Activated B cell treated with CpG ODN at 0.5 μM for 24 hours (primary cell): ENCODE measurements around the gene CRYGA. TPM values are rescaled to one million over a fixed set of nuclear protein-coding genes. Genes with fewer than 3 reads are reported as not detected.

Experiments
- ATAC-seq: fragments of 200-7000 bp; cut with Tn5 transposase; one replicate; pipeline ENCODE4 v1.10.0; 2021; ENCODE audit warnings: low read depth, mild to moderate bottlenecking, moderate library complexity
- CTCF ChIA-PET: fragments of 350-600 bp; sonication (Branson Sonifier 250); formaldehyde crosslinking; loops from one replicate; lab custom pipeline; 2021; ENCODE audit warnings: antibody characterized with exemption; lab: Charles Lee
- POLR2A ChIA-PET: fragments of 350-600 bp; sonication (Branson Sonifier 250); formaldehyde crosslinking; loops from one replicate; lab custom pipeline; 2021; ENCODE audit warnings: antibody characterized with exemption; lab: Charles Lee
- DNase-seq: peaks from one replicate; pipeline ENCODE4 v3.0.0; 2022
- H3K27ac Mint-ChIP-seq: one replicate; pipeline ENCODE4 v1.8.0; 2020; ENCODE audit warnings: mixed read lengths
- H3K27me3 Mint-ChIP-seq: one replicate; pipeline ENCODE4 v1.8.0; 2021; ENCODE audit warnings: mixed read lengths
- H3K36me3 Mint-ChIP-seq: one replicate; pipeline ENCODE4 v1.8.0; 2021; ENCODE audit warnings: low read depth, mixed read lengths
- H3K4me1 Mint-ChIP-seq: one replicate; pipeline ENCODE4 v1.8.0; 2021; ENCODE audit warnings: mixed read lengths
- H3K4me3 Mint-ChIP-seq: one replicate; pipeline ENCODE4 v1.8.0; 2020; ENCODE audit warnings: mild to moderate bottlenecking, mixed read lengths
- H3K9me3 Mint-ChIP-seq: one replicate; pipeline ENCODE4 v1.8.0; 2020; ENCODE audit warnings: mixed read lengths
- CTCF ChIP-seq: fragments of 200-600 bp; IDR thresholded peaks from one replicate; pipeline ENCODE4 v1.8.0; 2022; ENCODE audit warnings: antibody characterized with exemption, mild to moderate bottlenecking
- intact Hi-C: fragments of 100-400 bp; cut with micrococcal nuclease; formaldehyde crosslinking; loops from one replicate; pipeline ENCODE4 v1.15.1; 2024
- total RNA-seq: library from RNA; stranded (reverse); gene quantifications from 2 replicates; pipeline ENCODE4 v1.2.3, GENCODE V29; 2022

Gene CRYGA
- total RNA-seq, 1 donor from 2014 or later = not detected

- intact Hi-C loops = loop anchor here (1.0 to 5.0 kb wide), 3 partner anchors 79 to 197 kb away; no protein-coding TSS in a partner anchor
- no peak for DNase-seq
- Mint-ChIP-seq H3K4me3 (no peak overlapping the region), H3K27ac (no peak overlapping the region), H3K4me1 (peaks cover 4% of the 10 kb centered on the region), H3K36me3 (no peaks in the 10 kb centered on the region), H3K9me3 (no peaks in the 10 kb centered on the region), H3K27me3 (peaks cover 14% of the 10 kb centered on the region)
- CTCF ChIA-PET = interaction anchor here (0.5 to 2.4 kb wide), 13 partner anchors 8 to 1156 kb away, joined by 3 to 15 read pairs (median 3); partner anchors contain the start of gene IDH1
- TF ChIP-seq CTCF = peak; percentile 19
- POLR2A ChIA-PET = no interaction called here
- ATAC-seq = no peak
Measured at GRCh38 chr2:208175840-208176153, 12.4 kb upstream of the CRYGA start.

GRCh38 chr2:208175069-208175839, 11.9 kb upstream of the CRYGA start:
- CTCF ChIA-PET = interaction anchor here (0.6 to 2.4 kb wide), 13 partner anchors 7 to 1156 kb away, joined by 3 to 15 read pairs (median 3); partner anchors contain the start of gene IDH1
- Mint-ChIP-seq H3K27ac (no peak overlapping the region), H3K4me1 (peaks cover 4% of the 10 kb centered on the region), H3K9me3 (no peaks in the 10 kb centered on the region), H3K4me3 (no peak overlapping the region), H3K36me3 (no peaks in the 10 kb centered on the region), H3K27me3 (peaks cover 14% of the 10 kb centered on the region)
- TF ChIP-seq CTCF = peak; percentile 62
- POLR2A ChIA-PET = no interaction called here
- ATAC-seq (peak; percentile 94), DNase-seq (peak; percentile 19)
- intact Hi-C loops = loop anchor here (1.0 to 5.0 kb wide), 3 partner anchors 79 to 197 kb away; no protein-coding TSS in a partner anchor

DNA sequence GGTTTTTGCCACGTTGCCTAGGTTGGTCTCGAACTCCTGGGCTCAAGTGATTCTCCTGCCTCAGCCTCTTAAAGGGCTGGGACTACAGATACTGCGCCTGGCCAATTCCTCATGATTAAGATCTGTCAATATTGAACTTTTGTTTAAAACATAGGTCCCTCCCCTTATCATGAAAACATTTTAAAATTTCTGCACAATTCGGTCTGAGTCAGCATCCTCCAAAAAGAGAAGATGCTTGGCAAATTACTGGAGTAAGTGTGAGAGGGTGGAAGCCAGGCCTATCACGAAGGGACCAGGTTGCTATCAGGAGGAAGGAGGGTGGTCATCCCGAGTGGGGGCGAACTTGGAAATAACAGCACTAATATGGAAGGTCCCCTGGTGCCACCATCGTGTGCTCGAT, 10.8 kb upstream of the CRYGA start:
- TF ChIP-seq CTCF = no peak
- H3K36me3 Mint-ChIP-seq = no peaks in the 10 kb centered on the region
- DNase-seq (no peak), ATAC-seq (no peak)
- ChIA-PET CTCF (interaction anchor here (1.4 kb wide), 1 partner anchor 8 kb away, joined by 3 read pairs; no protein-coding TSS in a partner anchor), POLR2A (no interaction called here)
- H3K27ac Mint-ChIP-seq = no peak overlapping the region
- peaks cover 4% of the 10 kb centered on the region for H3K4me1 Mint-ChIP-seq
- intact Hi-C loops = loop anchor here (2.0 kb wide), 1 partner anchor 147 kb away; no protein-coding TSS in a partner anchor
- H3K4me3 Mint-ChIP-seq = no peak overlapping the region
- H3K27me3 Mint-ChIP-seq = peaks cover 13% of the 10 kb centered on the region
- H3K9me3 Mint-ChIP-seq = no peaks in the 10 kb centered on the region

GRCh38 chr2:208172125-208172524, 8.7 kb upstream of the CRYGA start:
- no peak overlapping the region for H3K4me3 Mint-ChIP-seq
- no peaks in the 10 kb centered on the region for H3K36me3 Mint-ChIP-seq
- POLR2A ChIA-PET = no interaction called here
- intact Hi-C loops = no loop called here
- H3K27ac Mint-ChIP-seq = no peak overlapping the region
- DNase-seq (no peak), ATAC-seq (no peak)
- no peak for TF ChIP-seq CTCF
- H3K27me3 Mint-ChIP-seq = peaks cover 10% of the 10 kb centered on the region
- H3K9me3 Mint-ChIP-seq = no peaks in the 10 kb centered on the region
- H3K4me1 Mint-ChIP-seq = peaks cover 4% of the 10 kb centered on the region
- CTCF ChIA-PET = no interaction called here

GRCh38 chr2:208164951-208165755, 1.8 kb upstream of the CRYGA start:
- TF ChIP-seq CTCF = no peak
- no peaks in the 10 kb centered on the region for H3K9me3 Mint-ChIP-seq
- H3K36me3 Mint-ChIP-seq = no peaks in the 10 kb centered on the region
- no peak overlapping the region for H3K27ac Mint-ChIP-seq
- intact Hi-C loops = no loop called here
- ATAC-seq = no peak
- H3K4me3 Mint-ChIP-seq = no peak overlapping the region
- ChIA-PET POLR2A (no interaction called here), CTCF (interaction anchor here (0.8 kb wide), 1 partner anchor 11 kb away, joined by 3 read pairs; no protein-coding TSS in a partner anchor)
- DNase-seq = no peak
- no peaks in the 10 kb centered on the region for H3K4me1 Mint-ChIP-seq
- peaks cover 2% of the 10 kb centered on the region for H3K27me3 Mint-ChIP-seq
